Measurements from ENCODE around the gene TSGA10IP.
A peak's percentile ranks its signal among the peaks of the same experiment; 100 is the strongest.
"Not testable (repeated sequence)": the region's sequence is repeated elsewhere in the genome, so short reads cannot be mapped to it uniquely, and the experiment has no call there.

TSGA10IP gene

GRCh38 chr11:65947603-65948125 lies 2.4 kb downstream of the TSGA10IP start:
- peaks cover 7% of the 10 kb centered on the region for H3K4me1 ChIP-seq (ENCODE audit: control insufficient read depth, insufficient read depth, low read length, poor library complexity, severe bottlenecking)
- no peak overlapping the region for H3K4me3 ChIP-seq (ENCODE audit: extremely low read depth, insufficient read depth, low read length, poor library complexity, severe bottlenecking)
- no peaks in the 10 kb centered on the region for H3K9me3 ChIP-seq (ENCODE audit: control insufficient read depth, low read length)
- H3K27ac ChIP-seq (ENCODE audit: low read depth, low read length, severe bottlenecking): no peak overlapping the region
- WGBS, 2 experiments (ENCODE audit: insufficient coverage in 2 of 2): 91 to 92% methylated on average over 6 to 7 of the region's 12 CpGs
- no peaks in the 10 kb centered on the region for H3K36me3 ChIP-seq (ENCODE audit: control insufficient read depth, insufficient read depth, low read length)

GRCh38 chr11:65950711-65951110 lies 5.4 kb downstream of the TSGA10IP start:
- not testable (repeated sequence) for H3K4me1 ChIP-seq (ENCODE audit: control insufficient read depth, insufficient read depth, low read length, poor library complexity, severe bottlenecking); H3K4me3 ChIP-seq (ENCODE audit: extremely low read depth, insufficient read depth, low read length, poor library complexity, severe bottlenecking); H3K36me3 ChIP-seq (ENCODE audit: control insufficient read depth, insufficient read depth, low read length); H3K27ac ChIP-seq (ENCODE audit: low read depth, low read length, severe bottlenecking); H3K9me3 ChIP-seq (ENCODE audit: control insufficient read depth, low read length)
- 100% methylated on average over 2 to 4 of the region's 5 CpGs for WGBS, 2 experiments (ENCODE audit: insufficient coverage in 2 of 2)

DNA sequence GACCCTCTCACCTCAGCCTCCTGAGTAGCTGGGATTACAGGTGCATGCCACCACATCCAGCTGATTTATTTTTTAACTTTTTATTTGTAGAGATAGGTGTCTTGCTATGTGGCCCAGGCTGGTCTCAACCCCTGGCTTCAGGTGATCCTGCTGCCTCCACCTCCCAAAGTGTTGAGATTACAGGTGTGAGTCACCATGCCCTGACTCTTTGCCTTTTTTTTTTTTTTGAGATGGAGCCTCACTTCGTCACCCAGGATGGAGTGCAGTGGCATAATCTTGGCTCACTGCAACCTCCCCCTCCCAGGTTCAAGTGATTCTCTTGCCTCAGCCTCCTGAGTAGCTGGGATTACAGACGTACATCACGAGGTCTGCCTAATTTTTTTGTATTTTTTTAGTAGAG lies 6.4 kb downstream of the TSGA10IP start:
- H3K9me3 ChIP-seq (ENCODE audit: control insufficient read depth, low read length); H3K27ac ChIP-seq (ENCODE audit: low read depth, low read length, severe bottlenecking); H3K36me3 ChIP-seq (ENCODE audit: control insufficient read depth, insufficient read depth, low read length); H3K4me1 ChIP-seq (ENCODE audit: control insufficient read depth, insufficient read depth, low read length, poor library complexity, severe bottlenecking); H3K4me3 ChIP-seq (ENCODE audit: extremely low read depth, insufficient read depth, low read length, poor library complexity, severe bottlenecking): not testable (repeated sequence)
- 73% methylated on average over 2 of the region's 3 CpGs; no CpG with 5 or more reads in 1 of the 2 experiments for WGBS, 2 experiments (ENCODE audit: insufficient coverage in 2 of 2)

GRCh38 chr11:65952052-65952521 lies 6.8 kb downstream of the TSGA10IP start:
- Histone ChIP-seq H3K9me3 (ENCODE audit: control insufficient read depth, low read length) (no peaks in the 10 kb centered on the region), H3K4me1 (ENCODE audit: control insufficient read depth, insufficient read depth, low read length, poor library complexity, severe bottlenecking) (no peaks in the 10 kb centered on the region), H3K36me3 (ENCODE audit: control insufficient read depth, insufficient read depth, low read length) (no peaks in the 10 kb centered on the region), H3K27ac (ENCODE audit: low read depth, low read length, severe bottlenecking) (no peak overlapping the region), H3K4me3 (ENCODE audit: extremely low read depth, insufficient read depth, low read length, poor library complexity, severe bottlenecking) (no peak overlapping the region)
- 90 to 93% methylated on average over 3 to 6 of the region's 6 CpGs for WGBS, 2 experiments (ENCODE audit: insufficient coverage in 2 of 2)

DNA sequence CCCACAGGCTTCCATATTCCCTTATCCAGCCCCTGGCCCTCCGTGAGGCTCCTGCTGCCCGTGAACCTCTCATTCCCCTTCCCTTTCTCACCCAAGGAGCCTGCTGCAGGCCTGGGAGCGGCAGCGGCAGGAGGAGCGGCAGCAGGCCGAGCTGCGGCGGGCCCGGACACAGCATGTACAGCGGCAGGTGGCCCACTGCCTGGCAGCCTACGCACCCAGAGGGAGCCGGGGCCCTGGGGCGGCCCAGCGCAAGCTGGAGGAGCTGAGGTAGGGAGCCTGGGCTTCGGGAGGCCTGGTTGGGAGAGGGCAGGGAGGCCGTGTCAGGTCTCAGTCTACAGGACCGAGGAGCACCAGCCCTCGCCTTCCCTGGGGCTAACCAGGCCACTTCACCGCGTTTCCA lies 8.2 kb downstream of the TSGA10IP start:
- WGBS, 2 experiments (ENCODE audit: insufficient coverage in 2 of 2): 88 to 95% methylated on average over 8 to 14 of the region's 20 CpGs
- Histone ChIP-seq H3K4me1 (ENCODE audit: control insufficient read depth, insufficient read depth, low read length, poor library complexity, severe bottlenecking) (no peaks in the 10 kb centered on the region), H3K27ac (ENCODE audit: low read depth, low read length, severe bottlenecking) (no peak overlapping the region), H3K36me3 (ENCODE audit: control insufficient read depth, insufficient read depth, low read length) (no peaks in the 10 kb centered on the region), H3K4me3 (ENCODE audit: extremely low read depth, insufficient read depth, low read length, poor library complexity, severe bottlenecking) (no peak overlapping the region), H3K9me3 (ENCODE audit: control insufficient read depth, low read length) (no peaks in the 10 kb centered on the region)

GRCh38 chr11:65954771-65955170 lies 9.5 kb downstream of the TSGA10IP start:
- Histone ChIP-seq H3K36me3 (ENCODE audit: control insufficient read depth, insufficient read depth, low read length) (no peaks in the 10 kb centered on the region), H3K4me1 (ENCODE audit: control insufficient read depth, insufficient read depth, low read length, poor library complexity, severe bottlenecking) (no peaks in the 10 kb centered on the region), H3K27ac (ENCODE audit: low read depth, low read length, severe bottlenecking) (no peak overlapping the region), H3K9me3 (ENCODE audit: control insufficient read depth, low read length) (no peaks in the 10 kb centered on the region), H3K4me3 (ENCODE audit: extremely low read depth, insufficient read depth, low read length, poor library complexity, severe bottlenecking) (no peak overlapping the region)
- WGBS, 2 experiments (ENCODE audit: insufficient coverage in 2 of 2): 79 to 88% methylated on average over 3 to 6 of the region's 8 CpGs

DNA sequence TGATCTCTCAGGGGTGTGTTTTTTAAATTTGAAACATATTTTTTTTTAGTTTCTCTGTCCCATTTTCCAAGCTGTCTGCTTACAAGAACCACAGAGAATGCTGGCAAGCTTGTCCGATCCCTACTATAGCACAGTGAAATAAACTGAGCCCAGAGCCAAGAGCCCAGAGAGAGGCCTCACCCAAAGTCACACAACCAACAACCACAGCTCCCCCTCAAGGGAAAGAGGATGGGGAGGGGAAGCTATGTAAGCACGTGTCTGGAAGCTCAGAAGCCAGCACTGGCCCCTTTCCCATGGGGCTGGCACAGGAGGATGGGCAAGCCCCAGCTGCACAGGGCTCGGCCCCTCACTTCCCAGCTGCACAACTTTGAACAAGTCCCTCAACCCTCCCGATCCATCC lies 13.0 kb downstream of the TSGA10IP start:
- Histone ChIP-seq H3K4me1 (ENCODE audit: control insufficient read depth, insufficient read depth, low read length, poor library complexity, severe bottlenecking) (peaks cover 5% of the 10 kb centered on the region), H3K9me3 (ENCODE audit: control insufficient read depth, low read length) (no peaks in the 10 kb centered on the region), H3K4me3 (ENCODE audit: extremely low read depth, insufficient read depth, low read length, poor library complexity, severe bottlenecking) (no peak overlapping the region), H3K36me3 (ENCODE audit: control insufficient read depth, insufficient read depth, low read length) (no peaks in the 10 kb centered on the region), H3K27ac (ENCODE audit: low read depth, low read length, severe bottlenecking) (no peak overlapping the region)
- 75 to 100% methylated on average over 1 of the region's 4 CpGs for WGBS, 2 experiments (ENCODE audit: insufficient coverage in 2 of 2)

GRCh38 chr11:65958774-65959420 lies 13.6 kb downstream of the TSGA10IP start:
- WGBS, 2 experiments (ENCODE audit: insufficient coverage in 2 of 2): 81 to 92% methylated on average over 16 to 17 of the region's 17 CpGs
- Histone ChIP-seq H3K4me1 (ENCODE audit: control insufficient read depth, insufficient read depth, low read length, poor library complexity, severe bottlenecking) (peaks cover 5% of the 10 kb centered on the region), H3K4me3 (ENCODE audit: extremely low read depth, insufficient read depth, low read length, poor library complexity, severe bottlenecking) (no peak overlapping the region), H3K9me3 (ENCODE audit: control insufficient read depth, low read length) (no peaks in the 10 kb centered on the region), H3K36me3 (ENCODE audit: control insufficient read depth, insufficient read depth, low read length) (peaks cover 4% of the 10 kb centered on the region), H3K27ac (ENCODE audit: low read depth, low read length, severe bottlenecking) (no peak overlapping the region)

DNA sequence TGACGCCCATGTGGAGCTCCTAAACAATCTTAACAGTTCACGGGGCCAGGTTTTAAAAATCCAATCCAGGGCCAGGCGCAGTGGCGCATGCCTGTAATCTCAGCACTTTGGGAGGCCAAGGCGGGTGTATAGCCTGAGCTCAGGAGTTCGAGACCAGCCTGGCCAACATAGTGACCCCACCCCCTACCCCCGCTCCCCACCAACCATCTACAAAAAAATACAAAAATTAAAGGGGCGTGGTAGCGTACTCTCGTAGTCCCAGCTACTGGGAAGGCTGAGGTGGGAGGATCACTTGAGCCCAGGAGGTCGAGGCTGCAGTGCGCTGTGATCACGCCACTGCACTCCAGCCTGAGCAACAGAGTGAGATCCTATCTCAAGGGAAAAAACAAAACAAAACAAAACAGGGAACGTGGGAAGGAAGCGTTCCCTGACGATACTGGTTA lies 15.6 kb downstream of the TSGA10IP start:
- H3K9me3 ChIP-seq (ENCODE audit: control insufficient read depth, low read length): no peaks in the 10 kb centered on the region
- H3K4me3 ChIP-seq (ENCODE audit: extremely low read depth, insufficient read depth, low read length, poor library complexity, severe bottlenecking): peak overlapping the region; percentile 86
- WGBS, 2 experiments (ENCODE audit: insufficient coverage in 2 of 2): 64 to 71% methylated on average over 10 to 12 of the region's 16 CpGs
- peak overlapping the region; percentile 94 for H3K27ac ChIP-seq (ENCODE audit: low read depth, low read length, severe bottlenecking)
- peaks cover 23% of the 10 kb centered on the region for H3K36me3 ChIP-seq (ENCODE audit: control insufficient read depth, insufficient read depth, low read length)
- peaks cover 5% of the 10 kb centered on the region for H3K4me1 ChIP-seq (ENCODE audit: control insufficient read depth, insufficient read depth, low read length, poor library complexity, severe bottlenecking)

DNA sequence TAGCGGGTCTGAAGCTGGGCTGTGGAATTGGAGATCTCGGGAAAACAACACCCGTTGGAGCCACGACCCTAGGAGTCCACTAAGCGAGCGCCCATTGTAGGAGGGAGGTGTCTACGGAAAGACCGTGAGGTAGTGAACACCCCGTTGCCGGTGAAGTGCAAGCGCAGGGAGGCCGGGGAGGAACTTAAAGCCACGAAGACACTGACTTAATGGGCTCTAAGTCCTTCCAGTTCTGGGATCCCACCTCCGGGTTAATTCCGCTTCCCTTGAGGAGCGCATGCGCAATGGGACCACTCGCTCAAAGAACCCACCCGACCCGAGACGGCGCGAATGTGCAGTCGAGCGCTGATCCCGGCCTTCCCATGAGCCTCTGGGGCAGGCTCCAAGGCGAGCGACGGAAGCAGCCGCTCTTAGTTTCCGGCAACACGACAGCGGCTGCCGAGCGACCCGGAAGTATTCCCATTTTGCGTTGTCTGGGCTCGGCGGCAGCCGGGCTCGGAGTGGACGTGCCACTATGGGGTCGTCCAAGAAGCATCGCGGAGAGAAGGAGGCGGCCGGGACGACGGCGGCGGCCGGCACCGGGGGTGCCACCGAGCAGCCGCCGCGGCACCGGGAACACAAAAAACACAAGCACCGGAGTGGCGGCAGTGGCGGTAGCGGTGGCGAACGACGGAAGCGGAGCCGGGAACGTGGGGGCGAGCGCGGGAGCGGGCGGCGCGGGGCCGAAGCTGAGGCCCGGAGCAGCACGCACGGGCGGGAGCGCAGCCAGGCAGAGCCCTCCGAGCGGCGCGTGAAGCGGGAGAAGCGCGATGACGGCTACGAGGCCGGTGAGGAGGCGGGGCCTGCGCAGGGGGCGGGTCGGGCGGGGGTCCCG lies 16.2 kb downstream of the TSGA10IP start, which contains the start of gene SART1:
SART1 (plus strand) TSS at position 468 of the 874 bp plus-strand sequence; CDS start at position 515, 47 bp downstream.
- Histone ChIP-seq H3K27ac (ENCODE audit: low read depth, low read length, severe bottlenecking) (peak within 1 kb of the TSS; percentile 94), H3K4me3 (ENCODE audit: extremely low read depth, insufficient read depth, low read length, poor library complexity, severe bottlenecking) (peak within 1 kb of the TSS; percentile 86), H3K4me1 (ENCODE audit: control insufficient read depth, insufficient read depth, low read length, poor library complexity, severe bottlenecking) (peaks cover 5% of the 10 kb centered on the region), H3K36me3 (ENCODE audit: control insufficient read depth, insufficient read depth, low read length) (peaks cover 30% of the 10 kb centered on the region), H3K9me3 (ENCODE audit: control insufficient read depth, low read length) (no peaks in the 10 kb centered on the region)
- WGBS, 2 experiments (ENCODE audit: insufficient coverage in 2 of 2): 0% methylated on average over 76 to 91 of the region's 97 CpGs
